ENCODE data around the gene SSNA1. TPM values are rescaled to one million over a fixed set of nuclear protein-coding genes. Genes with fewer than 3 reads are reported as not detected.

Gene SSNA1
- total RNA-seq, 1 donor from 2014 or later = 123 TPM

DNA sequence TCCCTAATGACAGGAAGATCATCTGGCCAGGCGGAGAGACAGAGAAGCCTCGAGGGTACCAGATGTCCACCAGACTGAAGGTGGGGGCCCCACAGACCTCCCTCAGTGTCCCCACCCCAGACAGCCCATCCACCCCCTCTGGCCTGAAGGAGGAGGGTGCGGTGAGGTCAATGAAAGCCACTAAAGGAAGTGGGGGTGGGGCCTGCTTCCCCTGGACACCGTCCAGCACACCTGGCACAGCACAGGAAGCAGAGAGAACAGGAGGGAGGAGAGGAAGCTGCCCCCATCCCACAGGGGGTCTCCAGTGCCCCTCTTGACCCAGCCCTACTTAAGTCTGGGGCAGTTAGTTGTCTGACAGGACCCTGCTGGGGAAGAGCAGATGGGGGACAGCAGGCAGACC is 29.9 kb upstream of the SSNA1 start:
- intact Hi-C loops (cut with DNase I) = no loop called here
- TF ChIP-seq, protein P1, sequence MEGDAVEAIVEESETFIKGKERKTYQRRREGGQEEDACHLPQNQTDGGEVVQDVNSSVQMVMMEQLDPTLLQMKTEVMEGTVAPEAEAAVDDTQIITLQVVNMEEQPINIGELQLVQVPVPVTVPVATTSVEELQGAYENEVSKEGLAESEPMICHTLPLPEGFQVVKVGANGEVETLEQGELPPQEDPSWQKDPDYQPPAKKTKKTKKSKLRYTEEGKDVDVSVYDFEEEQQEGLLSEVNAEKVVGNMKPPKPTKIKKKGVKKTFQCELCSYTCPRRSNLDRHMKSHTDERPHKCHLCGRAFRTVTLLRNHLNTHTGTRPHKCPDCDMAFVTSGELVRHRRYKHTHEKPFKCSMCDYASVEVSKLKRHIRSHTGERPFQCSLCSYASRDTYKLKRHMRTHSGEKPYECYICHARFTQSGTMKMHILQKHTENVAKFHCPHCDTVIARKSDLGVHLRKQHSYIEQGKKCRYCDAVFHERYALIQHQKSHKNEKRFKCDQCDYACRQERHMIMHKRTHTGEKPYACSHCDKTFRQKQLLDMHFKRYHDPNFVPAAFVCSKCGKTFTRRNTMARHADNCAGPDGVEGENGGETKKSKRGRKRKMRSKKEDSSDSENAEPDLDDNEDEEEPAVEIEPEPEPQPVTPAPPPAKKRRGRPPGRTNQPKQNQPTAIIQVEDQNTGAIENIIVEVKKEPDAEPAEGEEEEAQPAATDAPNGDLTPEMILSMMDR (IDR thresholded peaks at IDR 0.05) = no peak
- DNase-seq (ENCODE audit: low spot score in 2 of 2) = no peak
- Histone ChIP-seq H3K36me3 (no peaks in the 10 kb centered on the region), H3K27ac (no peak overlapping the region), H3K4me3 (no peak overlapping the region), H3K27me3 (peaks cover 44% of the 10 kb centered on the region), H3K9me3 (no peaks in the 10 kb centered on the region), H3K4me1 (peaks cover 10 to 17% of the 10 kb centered on the region in 2 donors)

DNA sequence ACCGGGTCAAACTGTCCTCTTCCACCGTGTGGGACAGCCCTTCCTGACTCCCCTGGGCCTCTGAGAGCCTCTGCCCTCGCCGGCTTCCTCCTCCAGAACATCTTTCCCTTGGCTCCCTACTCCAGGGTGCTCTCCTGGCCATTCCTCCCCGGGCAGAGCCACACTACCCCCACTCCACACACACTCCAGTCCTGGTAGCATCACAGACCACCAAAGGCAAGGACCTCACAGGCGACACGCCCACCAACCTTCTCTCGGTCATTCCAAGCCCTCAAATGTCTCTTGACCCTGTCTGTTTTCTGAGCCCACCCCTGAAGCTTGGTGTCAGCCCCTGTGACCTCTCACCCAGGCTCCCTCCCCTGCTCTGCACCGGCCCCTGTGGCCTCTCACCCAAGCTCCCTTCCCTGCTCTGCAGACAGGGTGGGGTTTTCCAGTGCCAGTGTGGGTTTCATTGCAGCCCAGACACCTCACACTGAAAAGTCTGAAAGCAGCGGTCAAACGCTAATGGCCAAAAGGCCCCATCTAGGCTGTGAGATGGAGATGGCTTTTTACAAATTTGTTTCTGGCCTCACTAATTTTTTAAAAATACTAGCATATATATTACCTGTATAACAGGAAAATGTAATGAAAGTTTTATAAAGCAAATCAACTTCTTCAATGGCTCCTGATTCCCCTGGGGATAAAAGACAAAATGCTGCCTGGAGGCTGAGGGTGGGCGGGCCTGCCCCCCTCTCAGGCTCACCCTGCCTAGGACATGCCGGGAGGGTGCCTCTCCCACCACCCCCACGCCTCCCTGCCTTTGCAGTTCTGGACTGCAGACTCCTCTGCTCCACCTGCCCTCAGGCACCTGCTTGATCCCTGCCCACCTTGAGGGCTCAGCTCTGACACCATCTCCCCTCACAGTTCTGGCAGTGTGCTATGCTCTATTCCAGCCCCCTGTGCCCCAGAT is 29.1 kb upstream of the SSNA1 start:
- peaks cover 10 to 17% of the 10 kb centered on the region in 2 donors for H3K4me1 ChIP-seq
- H3K27me3 ChIP-seq = peaks cover 49% of the 10 kb centered on the region
- H3K27ac ChIP-seq = no peak overlapping the region
- no peak overlapping the region for H3K4me3 ChIP-seq
- no peaks in the 10 kb centered on the region for H3K36me3 ChIP-seq
- no peak for DNase-seq (ENCODE audit: low spot score in 2 of 2)
- TF ChIP-seq, protein P1 (IDR thresholded peaks at IDR 0.05) = no peak
- intact Hi-C loops (cut with DNase I) = no loop called here
- no peaks in the 10 kb centered on the region for H3K9me3 ChIP-seq

DNA sequence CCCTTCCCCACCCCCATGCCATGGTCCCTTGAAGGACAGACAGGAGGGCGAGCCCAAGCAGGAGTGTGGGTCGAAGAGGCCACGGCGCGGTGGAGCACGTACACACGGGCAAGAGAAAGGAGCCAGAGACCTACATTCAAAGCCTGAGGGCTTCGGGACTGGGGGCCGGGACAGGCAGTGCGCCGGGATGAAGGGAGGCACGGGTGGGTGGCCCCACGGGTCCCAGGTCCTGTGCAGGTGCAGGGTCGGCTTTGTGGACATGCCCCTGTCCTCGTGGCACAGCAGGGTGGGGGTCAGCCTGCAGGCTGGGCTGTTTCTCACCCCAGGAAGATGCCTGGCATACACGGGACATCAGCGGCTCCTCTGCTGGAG is 28.4 kb upstream of the SSNA1 start:
- H3K4me1 ChIP-seq = peaks cover 10 to 17% of the 10 kb centered on the region in 2 donors
- H3K27me3 ChIP-seq = peaks cover 49% of the 10 kb centered on the region
- no peak overlapping the region for H3K27ac ChIP-seq
- no peak overlapping the region for H3K4me3 ChIP-seq
- no peaks in the 10 kb centered on the region for H3K9me3 ChIP-seq
- intact Hi-C loops (cut with DNase I) = no loop called here
- H3K36me3 ChIP-seq = no peaks in the 10 kb centered on the region
- DNase-seq (ENCODE audit: low spot score in 2 of 2) = no peak
- TF ChIP-seq, protein P1 (IDR thresholded peaks at IDR 0.05) = no peak

DNA sequence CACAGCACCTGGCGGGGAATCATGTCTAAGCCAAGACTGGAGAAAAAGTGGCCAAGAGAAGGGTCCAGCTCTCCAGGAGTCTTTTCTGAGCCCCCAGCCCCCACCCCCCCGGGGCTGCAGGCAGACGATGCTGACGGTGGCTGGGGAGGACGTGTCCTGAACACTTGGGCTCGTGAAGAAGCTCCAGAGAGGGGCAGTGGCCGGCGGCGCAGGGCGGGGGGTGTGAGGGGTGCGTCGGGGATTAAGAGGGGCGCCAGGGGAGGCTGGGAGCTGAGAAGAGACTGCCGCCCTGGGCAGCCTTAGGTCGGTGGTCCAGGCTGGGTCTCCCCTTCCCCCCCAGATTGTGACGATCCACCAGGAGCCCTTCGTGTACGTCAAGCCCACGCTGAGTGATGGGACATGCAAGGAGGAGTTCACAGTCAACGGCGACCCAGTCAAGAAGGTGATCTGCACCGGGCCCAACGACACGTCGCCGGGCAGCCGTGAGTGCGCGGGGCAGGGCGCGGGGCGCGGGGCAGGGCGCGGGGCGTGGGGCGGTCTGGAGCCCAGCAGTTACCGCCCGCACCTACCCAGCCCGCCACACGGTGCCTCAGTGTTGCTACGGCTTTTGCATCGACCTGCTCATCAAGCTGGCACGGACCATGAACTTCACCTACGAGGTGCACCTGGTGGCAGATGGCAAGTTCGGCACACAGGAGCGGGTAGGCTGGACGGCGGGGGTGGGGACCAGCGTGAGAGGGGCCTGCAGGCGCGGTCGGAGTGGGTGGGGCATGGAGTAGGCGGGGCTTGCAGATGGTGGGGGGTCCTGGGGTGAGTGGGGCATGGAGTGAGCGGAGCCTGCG is 27.5 kb upstream of the SSNA1 start:
- DNase-seq (ENCODE audit: low spot score in 2 of 2) = no peak
- Histone ChIP-seq H3K27ac (no peak overlapping the region), H3K4me1 (peaks cover 10 to 17% of the 10 kb centered on the region in 2 donors), H3K9me3 (no peaks in the 10 kb centered on the region), H3K4me3 (no peak overlapping the region), H3K27me3 (peaks cover 55% of the 10 kb centered on the region), H3K36me3 (no peaks in the 10 kb centered on the region)
- TF ChIP-seq, protein P1 (IDR thresholded peaks at IDR 0.05) = no peak
- intact Hi-C loops (cut with DNase I) = no loop called here

DNA sequence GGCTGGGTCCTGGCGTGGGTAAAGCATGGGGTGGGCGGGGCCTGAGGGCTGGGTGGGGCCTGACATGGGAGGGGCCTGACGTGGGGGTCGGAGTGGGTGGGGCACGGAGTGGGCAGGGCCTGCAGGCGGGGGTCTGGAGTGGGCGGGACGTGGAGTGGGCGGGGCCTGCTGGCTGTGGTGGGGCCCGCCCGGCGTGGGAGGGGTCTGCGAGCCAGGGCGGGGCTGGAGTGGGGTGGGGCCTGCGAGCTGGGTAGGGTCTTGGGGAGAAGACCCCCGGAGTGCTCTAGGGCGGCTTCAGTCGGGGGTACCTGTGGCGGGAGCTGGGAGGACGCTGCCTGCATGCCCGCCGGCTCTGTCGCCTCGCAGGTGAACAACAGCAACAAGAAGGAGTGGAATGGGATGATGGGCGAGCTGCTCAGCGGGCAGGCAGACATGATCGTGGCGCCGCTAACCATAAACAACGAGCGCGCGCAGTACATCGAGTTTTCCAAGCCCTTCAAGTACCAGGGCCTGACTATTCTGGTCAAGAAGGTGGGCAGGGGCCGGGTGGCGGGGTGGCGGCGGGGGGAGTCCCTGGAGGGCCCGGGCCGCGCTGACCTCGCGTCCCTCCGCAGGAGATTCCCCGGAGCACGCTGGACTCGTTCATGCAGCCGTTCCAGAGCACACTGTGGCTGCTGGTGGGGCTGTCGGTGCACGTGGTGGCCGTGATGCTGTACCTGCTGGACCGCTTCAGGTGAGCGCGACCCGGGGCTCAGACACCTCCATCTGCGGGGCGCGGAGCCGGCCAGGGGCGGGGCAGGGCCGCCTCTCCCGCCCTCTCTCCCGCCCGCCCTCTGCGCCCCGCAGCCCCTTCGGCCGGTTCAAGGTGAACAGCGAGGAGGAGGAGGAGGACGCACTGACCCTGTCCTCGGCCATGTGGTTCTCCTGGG is 26.7 kb upstream of the SSNA1 start:
- H3K27ac ChIP-seq = no peak overlapping the region
- no peak for DNase-seq (ENCODE audit: low spot score in 2 of 2)
- H3K36me3 ChIP-seq = no peaks in the 10 kb centered on the region
- H3K27me3 ChIP-seq = peaks cover 63% of the 10 kb centered on the region
- intact Hi-C loops (cut with DNase I) = no loop called here
- H3K4me3 ChIP-seq = no peak overlapping the region
- no peaks in the 10 kb centered on the region for H3K9me3 ChIP-seq
- H3K4me1 ChIP-seq = peaks cover 10 to 13% of the 10 kb centered on the region in 2 donors
- TF ChIP-seq, protein P1 (IDR thresholded peaks at IDR 0.05) = no peak
